Astrocyte (in vitro differentiated cells and primary cell): ENCODE measurements around the gene ROBO2. TPM values are rescaled to one million over a fixed set of nuclear protein-coding genes. Genes with fewer than 3 reads are reported as not detected.

Source experiments
- DNase-seq: peaks from one replicate; pipeline ENCODE4 v3.0.0-alpha.2; 2010; ENCODE audit warnings: low read depth
- FAIRE-seq: peaks from 2 replicates; lab custom pipeline; 2011; peaks lifted over from hg19 to GRCh38; lab: Jason Lieb, UNC
- H2AFZ ChIP-seq: 2 replicates; pipeline ENCODE4 v1.6.0; 2012; ENCODE audit warnings: low read depth, low read length, inconsistent platforms
- H3K27ac ChIP-seq: 2 replicates; pipeline ENCODE4 v1.5.1; 2011; ENCODE audit warnings: low read depth, low read length, inconsistent platforms
- H3K27me3 ChIP-seq: 2 replicates; pipeline ENCODE4 v1.6.0; 2011; ENCODE audit warnings: low read length, inconsistent platforms; ENCODE audit not compliant: insufficient read depth
- H3K36me3 ChIP-seq: 2 replicates; pipeline ENCODE4 v1.5.1; 2011; ENCODE audit warnings: low read length, inconsistent platforms; ENCODE audit not compliant: insufficient read depth
- H3K4me1 ChIP-seq: 2 replicates; pipeline ENCODE4 v1.5.1; 2011; ENCODE audit warnings: low read length, inconsistent platforms; ENCODE audit not compliant: insufficient read depth
- H3K4me2 ChIP-seq: 2 replicates; pipeline ENCODE4 v1.6.0; 2012; ENCODE audit warnings: low read length, inconsistent platforms
- H3K4me3 ChIP-seq: 2 replicates; pipeline ENCODE4 v1.5.1; 2011; ENCODE audit warnings: low read depth, mild to moderate bottlenecking, low read length, inconsistent platforms; ENCODE audit not compliant: insufficient read depth
- H3K79me2 ChIP-seq: 2 replicates; pipeline ENCODE4 v1.6.0; 2012; ENCODE audit warnings: mild to moderate bottlenecking, low read length, inconsistent platforms; ENCODE audit not compliant: insufficient read depth
- H3K9ac ChIP-seq: 2 replicates; pipeline ENCODE4 v1.6.0; 2012; ENCODE audit warnings: mild to moderate bottlenecking, low read length, inconsistent platforms
- H3K9me3 ChIP-seq: 2 replicates; pipeline ENCODE4 v1.5.1; 2012; ENCODE audit warnings: low read depth, mild to moderate bottlenecking, low read length, inconsistent platforms; ENCODE audit not compliant: insufficient read depth
- H4K20me1 ChIP-seq: 2 replicates; pipeline ENCODE4 v1.6.0; 2012; ENCODE audit warnings: low read length, inconsistent platforms; ENCODE audit not compliant: insufficient read depth
- H3K27ac Mint-ChIP-seq: one replicate; pipeline ENCODE4 v1.8.0; 2021; ENCODE audit warnings: mild to moderate bottlenecking, mixed read lengths; ENCODE audit not compliant: unreplicated experiment
- H3K27me3 Mint-ChIP-seq: one replicate; pipeline ENCODE4 v1.8.0; 2021; ENCODE audit warnings: low read depth, mixed read lengths; ENCODE audit not compliant: unreplicated experiment
- H3K36me3 Mint-ChIP-seq: one replicate; pipeline ENCODE4 v1.8.0; 2021; ENCODE audit warnings: low read depth, mixed read lengths; ENCODE audit not compliant: unreplicated experiment
- H3K4me1 Mint-ChIP-seq: one replicate; pipeline ENCODE4 v1.8.0; 2021; ENCODE audit warnings: low read depth, mixed read lengths; ENCODE audit not compliant: unreplicated experiment
- H3K4me3 Mint-ChIP-seq: one replicate; pipeline ENCODE4 v1.8.0; 2021; ENCODE audit warnings: mild to moderate bottlenecking, moderate library complexity, mixed read lengths; ENCODE audit not compliant: unreplicated experiment
- H3K9me3 Mint-ChIP-seq: one replicate; pipeline ENCODE4 v1.8.0; 2021; ENCODE audit warnings: mild to moderate bottlenecking, mixed read lengths; ENCODE audit not compliant: unreplicated experiment
- CTCF ChIP-seq: IDR thresholded peaks from 2 replicates; pipeline ENCODE4 v1.5.1; 2011; ENCODE audit warnings: low read depth, mild to moderate bottlenecking, inconsistent platforms, low read length, moderate library complexity; ENCODE audit not compliant: insufficient read depth
- EZH2 ChIP-seq: IDR thresholded peaks from 2 replicates; pipeline ENCODE4 v1.6.1; 2012; ENCODE audit warnings: mild to moderate bottlenecking, low read length, inconsistent platforms; ENCODE audit not compliant: insufficient read depth
- total RNA-seq: library from RNA; stranded (reverse); gene quantifications from 2 replicates; pipeline ENCODE4 v1.2.1, GENCODE V29; 2021

ROBO2 gene
- total RNA-seq, 1 donor from 2014 or later = 1.4 TPM

GRCh38 chr3:77242371-77242770 is 202.5 kb downstream of the ROBO2 start:
- Mint-ChIP-seq H3K36me3 (no peaks in the 10 kb centered on the region), H3K4me3 (no peak overlapping the region), H3K27ac (no peak overlapping the region), H3K9me3 (no peaks in the 10 kb centered on the region), H3K27me3 (no peaks in the 10 kb centered on the region), H3K4me1 (peaks cover 4% of the 10 kb centered on the region)
- no peak overlapping the region for H3K4me3 ChIP-seq
- H3K4me1 ChIP-seq = no peaks in the 10 kb centered on the region
- H3K79me2 ChIP-seq = no peaks in the 10 kb centered on the region
- H3K9me3 ChIP-seq = no peaks in the 10 kb centered on the region
- no peaks in the 10 kb centered on the region for H3K27me3 ChIP-seq
- H4K20me1 ChIP-seq = no peaks in the 10 kb centered on the region
- no peak overlapping the region for H3K27ac ChIP-seq
- H3K36me3 ChIP-seq = no peaks in the 10 kb centered on the region
- H3K9ac ChIP-seq = no peak overlapping the region
- TF ChIP-seq EZH2 (no peak), CTCF (no peak)
- no peak overlapping the region for H2AFZ ChIP-seq
- no peak overlapping the region for H3K4me2 ChIP-seq
- DNase-seq (no peak), FAIRE-seq (no peak)

GRCh38 chr3:77244981-77245380 is 205.1 kb downstream of the ROBO2 start:
- Histone ChIP-seq H3K27me3 (no peaks in the 10 kb centered on the region), H3K4me3 (no peak overlapping the region), H3K4me2 (no peak overlapping the region), H2AFZ (no peak overlapping the region), H3K9me3 (no peaks in the 10 kb centered on the region), H3K9ac (no peak overlapping the region), H3K27ac (no peak overlapping the region), H4K20me1 (no peaks in the 10 kb centered on the region), H3K79me2 (no peaks in the 10 kb centered on the region), H3K36me3 (no peaks in the 10 kb centered on the region), H3K4me1 (no peaks in the 10 kb centered on the region)
- H3K27ac Mint-ChIP-seq = no peak overlapping the region
- no peak overlapping the region for H3K4me3 Mint-ChIP-seq
- H3K27me3 Mint-ChIP-seq = no peaks in the 10 kb centered on the region
- no peak for TF ChIP-seq EZH2
- no peak for TF ChIP-seq CTCF
- DNase-seq (no peak), FAIRE-seq (no peak)
- H3K4me1 Mint-ChIP-seq = peaks cover 4% of the 10 kb centered on the region
- H3K9me3 Mint-ChIP-seq = no peaks in the 10 kb centered on the region
- no peaks in the 10 kb centered on the region for H3K36me3 Mint-ChIP-seq

GRCh38 chr3:77247061-77247460 is 207.2 kb downstream of the ROBO2 start:
- Histone ChIP-seq H3K27ac (no peak overlapping the region), H3K36me3 (no peaks in the 10 kb centered on the region), H3K4me3 (no peak overlapping the region), H2AFZ (no peak overlapping the region), H3K4me2 (no peak overlapping the region), H3K27me3 (no peaks in the 10 kb centered on the region), H3K9ac (no peak overlapping the region), H4K20me1 (no peaks in the 10 kb centered on the region), H3K4me1 (no peaks in the 10 kb centered on the region), H3K9me3 (no peaks in the 10 kb centered on the region), H3K79me2 (no peaks in the 10 kb centered on the region)
- TF ChIP-seq CTCF (no peak), EZH2 (no peak)
- no peak overlapping the region for H3K4me3 Mint-ChIP-seq
- no peak for DNase-seq
- no peak for FAIRE-seq
- H3K9me3 Mint-ChIP-seq = no peaks in the 10 kb centered on the region
- peaks cover 3% of the 10 kb centered on the region for H3K27me3 Mint-ChIP-seq
- H3K4me1 Mint-ChIP-seq = peaks cover 4% of the 10 kb centered on the region
- H3K27ac Mint-ChIP-seq = no peak overlapping the region
- no peaks in the 10 kb centered on the region for H3K36me3 Mint-ChIP-seq
